ENCODE measurements around the gene CASKIN2.

- TF ChIP-seq, protein P1, sequence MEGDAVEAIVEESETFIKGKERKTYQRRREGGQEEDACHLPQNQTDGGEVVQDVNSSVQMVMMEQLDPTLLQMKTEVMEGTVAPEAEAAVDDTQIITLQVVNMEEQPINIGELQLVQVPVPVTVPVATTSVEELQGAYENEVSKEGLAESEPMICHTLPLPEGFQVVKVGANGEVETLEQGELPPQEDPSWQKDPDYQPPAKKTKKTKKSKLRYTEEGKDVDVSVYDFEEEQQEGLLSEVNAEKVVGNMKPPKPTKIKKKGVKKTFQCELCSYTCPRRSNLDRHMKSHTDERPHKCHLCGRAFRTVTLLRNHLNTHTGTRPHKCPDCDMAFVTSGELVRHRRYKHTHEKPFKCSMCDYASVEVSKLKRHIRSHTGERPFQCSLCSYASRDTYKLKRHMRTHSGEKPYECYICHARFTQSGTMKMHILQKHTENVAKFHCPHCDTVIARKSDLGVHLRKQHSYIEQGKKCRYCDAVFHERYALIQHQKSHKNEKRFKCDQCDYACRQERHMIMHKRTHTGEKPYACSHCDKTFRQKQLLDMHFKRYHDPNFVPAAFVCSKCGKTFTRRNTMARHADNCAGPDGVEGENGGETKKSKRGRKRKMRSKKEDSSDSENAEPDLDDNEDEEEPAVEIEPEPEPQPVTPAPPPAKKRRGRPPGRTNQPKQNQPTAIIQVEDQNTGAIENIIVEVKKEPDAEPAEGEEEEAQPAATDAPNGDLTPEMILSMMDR (IDR thresholded peaks at IDR 0.05; ENCODE audit: low read depth, low read length, missing input control), result no peak
- TF ChIP-seq MAX (IDR thresholded peaks at IDR 0.05), result no peak
- no peak for TF ChIP-seq HNF4A (conservative IDR thresholded peaks at IDR 0.05)
- TF ChIP-seq RXRA (IDR thresholded peaks at IDR 0.05), result no peak
- no peak for TF ChIP-seq RAD21 (IDR thresholded peaks at IDR 0.05)
- no peak for TF ChIP-seq GABPA (IDR thresholded peaks at IDR 0.05 in 1 of 2, conservative IDR thresholded peaks at IDR 0.05 in 1 of 2)
- TF ChIP-seq YY1 (IDR thresholded peaks at IDR 0.05), result no peak
- TF ChIP-seq ATF3 (IDR thresholded peaks at IDR 0.05), result no peak
- TF ChIP-seq, protein P2, sequence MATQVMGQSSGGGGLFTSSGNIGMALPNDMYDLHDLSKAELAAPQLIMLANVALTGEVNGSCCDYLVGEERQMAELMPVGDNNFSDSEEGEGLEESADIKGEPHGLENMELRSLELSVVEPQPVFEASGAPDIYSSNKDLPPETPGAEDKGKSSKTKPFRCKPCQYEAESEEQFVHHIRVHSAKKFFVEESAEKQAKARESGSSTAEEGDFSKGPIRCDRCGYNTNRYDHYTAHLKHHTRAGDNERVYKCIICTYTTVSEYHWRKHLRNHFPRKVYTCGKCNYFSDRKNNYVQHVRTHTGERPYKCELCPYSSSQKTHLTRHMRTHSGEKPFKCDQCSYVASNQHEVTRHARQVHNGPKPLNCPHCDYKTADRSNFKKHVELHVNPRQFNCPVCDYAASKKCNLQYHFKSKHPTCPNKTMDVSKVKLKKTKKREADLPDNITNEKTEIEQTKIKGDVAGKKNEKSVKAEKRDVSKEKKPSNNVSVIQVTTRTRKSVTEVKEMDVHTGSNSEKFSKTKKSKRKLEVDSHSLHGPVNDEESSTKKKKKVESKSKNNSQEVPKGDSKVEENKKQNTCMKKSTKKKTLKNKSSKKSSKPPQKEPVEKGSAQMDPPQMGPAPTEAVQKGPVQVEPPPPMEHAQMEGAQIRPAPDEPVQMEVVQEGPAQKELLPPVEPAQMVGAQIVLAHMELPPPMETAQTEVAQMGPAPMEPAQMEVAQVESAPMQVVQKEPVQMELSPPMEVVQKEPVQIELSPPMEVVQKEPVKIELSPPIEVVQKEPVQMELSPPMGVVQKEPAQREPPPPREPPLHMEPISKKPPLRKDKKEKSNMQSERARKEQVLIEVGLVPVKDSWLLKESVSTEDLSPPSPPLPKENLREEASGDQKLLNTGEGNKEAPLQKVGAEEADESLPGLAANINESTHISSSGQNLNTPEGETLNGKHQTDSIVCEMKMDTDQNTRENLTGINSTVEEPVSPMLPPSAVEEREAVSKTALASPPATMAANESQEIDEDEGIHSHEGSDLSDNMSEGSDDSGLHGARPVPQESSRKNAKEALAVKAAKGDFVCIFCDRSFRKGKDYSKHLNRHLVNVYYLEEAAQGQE (IDR thresholded peaks at IDR 0.05), result no peak
- TF ChIP-seq FOXA1 (IDR thresholded peaks at IDR 0.05), result no peak
Observed at GRCh38 chr17:75502721-75503329, 12.5 kb downstream of the CASKIN2 start.

Measured in liver (tissue), 3 donors.